ENCODE data around the gene OR5C1. TPM values are rescaled to one million over a fixed set of nuclear protein-coding genes. Genes with fewer than 3 reads are reported as not detected.

Gene OR5C1
- total RNA-seq, 1 experiment from 2014 or later, result not detected

GRCh38 chr9:122767817-122768216 is 20.9 kb upstream of the OR5C1 start:
- Histone ChIP-seq H3K4ac (ENCODE audit: low read depth, low read length) (no peak overlapping the region), H2BK20ac (ENCODE audit: low read depth, low read length, poor library complexity, severe bottlenecking) (no peak overlapping the region), H2BK5ac (ENCODE audit: insufficient read length, low read length) (no peak overlapping the region), H3K79me1 (ENCODE audit: insufficient read depth, low read depth, low read length, poor library complexity, severe bottlenecking) (no peaks in the 10 kb centered on the region), H4K91ac (ENCODE audit: insufficient read length, low read depth, low read length) (no peak overlapping the region), H3K14ac (ENCODE audit: insufficient read depth, low read length) (no peak overlapping the region), H3K23me2 (ENCODE audit: insufficient read length, low read depth, low read length, poor library complexity, severe bottlenecking) (no peaks in the 10 kb centered on the region), H3K4me1 (ENCODE audit: insufficient read depth, low read length) (no peaks in the 10 kb centered on the region), H4K20me1 (ENCODE audit: control insufficient read depth, insufficient read depth, insufficient read length) (no peaks in the 10 kb centered on the region), H3K56ac (ENCODE audit: insufficient read length, low read depth, low read length) (no peak overlapping the region), H2BK120ac (ENCODE audit: low read depth, low read length, poor library complexity, severe bottlenecking) (no peak overlapping the region), H4K5ac (ENCODE audit: insufficient read length, low read depth, low read length) (no peak overlapping the region), H3K9me3 (ENCODE audit: control insufficient read depth, low read depth, low read length) (peaks cover 13% of the 10 kb centered on the region), H3K18ac (ENCODE audit: insufficient read length, low read depth, low read length) (no peak overlapping the region), H2AFZ (ENCODE audit: low read length) (no peak overlapping the region), H2BK12ac (ENCODE audit: insufficient read length, low read depth, low read length) (no peak overlapping the region), H2AK5ac (ENCODE audit: insufficient read length, low read length) (no peak overlapping the region), H3T11ph (ENCODE audit: low read length) (no peak overlapping the region), H3K79me2 (ENCODE audit: insufficient read depth, low read length) (no peaks in the 10 kb centered on the region), H3K27ac (ENCODE audit: insufficient read length, low read depth, low read length) (no peak overlapping the region), H2BK15ac (ENCODE audit: low read depth, low read length) (no peak overlapping the region), H3K9ac (ENCODE audit: extremely low read depth, insufficient read length, low read length) (no peak overlapping the region), H3K4me2 (ENCODE audit: insufficient read depth, insufficient read length, low read length) (no peak overlapping the region), H3K27me3 (ENCODE audit: insufficient read depth, low read length) (no peaks in the 10 kb centered on the region), H3K23ac (ENCODE audit: insufficient read length, low read depth, low read length) (no peak overlapping the region), H4K8ac (replicated peaks; ENCODE audit: insufficient read length, low read depth, low read length) (no peak overlapping the region)
- peaks cover 1% of the 10 kb centered on the region for H3K27me3 Mint-ChIP-seq (ENCODE audit: low read depth)
- no peaks in the 10 kb centered on the region for H3K4me1 Mint-ChIP-seq
- H3K36me3 Mint-ChIP-seq (ENCODE audit: insufficient read depth in 1 of 3, low read depth in 3 of 3), result peaks cover 0 to 11% (median 2%) of the 10 kb centered on the region in 3 experiments; a peak in 4 of 7 replicates
- no peak overlapping the region for H3K4me3 Mint-ChIP-seq
- WGBS (ENCODE audit: extremely low coverage, insufficient read length, low lambda C conversion rate), result no CpG with 5 or more reads among the region's 4 CpGs
- H3K27ac Mint-ChIP-seq, result no peak overlapping the region
- TF ChIP-seq CTCF (conservative IDR thresholded peaks at IDR 0.05), result no peak
- DNase-seq, result no peak
- peaks cover 64 to 70% of the 10 kb centered on the region in 2 experiments for H3K9me3 Mint-ChIP-seq

Measured in H9 (cell line).